Caco-2 (cell line): Measurements from ENCODE around the gene KLRK1. TPM values are rescaled to one million over a fixed set of nuclear protein-coding genes. Genes with fewer than 3 reads are reported as not detected.
"Not testable (repeated sequence)": the region's sequence is repeated elsewhere in the genome, so short reads cannot be mapped to it uniquely, and the experiment has no call there.

ENCODE experiments used
- BruUV-seq: library from RNA; stranded (reverse); fragments of 400-500 nt; replicated peaks from 2 replicates; lab custom pipeline; 2021; lab: Mats Ljungman, UMichigan
- CTCF ChIA-PET: fragments of 300-600 bp; sonication (Branson Sonifier 250); formaldehyde crosslinking; loops from one replicate; lab custom pipeline; 2022; ENCODE audit warnings: antibody characterized with exemption; lab: Charles Lee
- POLR2A ChIA-PET: fragments of 300-600 bp; sonication (Branson Sonifier 250); formaldehyde crosslinking; loops from one replicate; lab custom pipeline; 2022; ENCODE audit warnings: antibody characterized with exemption; lab: Charles Lee
- DNase-seq, 2 experiments: peaks; one replicate each; pipeline versions ENCODE4 v3.0.0 to v3.0.0-alpha.2; 2020 to 2022
- H3K27me3 ChIP-seq: replicated peaks from 2 replicates; pipeline ENCODE4 v1.6.0; 2011; ENCODE audit warnings: low read length; ENCODE audit not compliant: control insufficient read depth, insufficient read depth
- H3K36me3 ChIP-seq: 2 replicates; pipeline ENCODE4 v1.5.1; 2011; ENCODE audit warnings: low read length; ENCODE audit not compliant: control insufficient read depth, insufficient read depth
- H3K4me1 ChIP-seq: fragments of 250-450 bp; sonication (Bioruptor Pico); 2 replicates; pipeline ENCODE4 v1.5.1; 2020; ENCODE audit warnings: mild to moderate bottlenecking
- H3K4me3 ChIP-seq: 2 replicates; pipeline ENCODE4 v1.5.1; 2011; ENCODE audit warnings: low read depth, mild to moderate bottlenecking, control low read depth, low read length
- H3K9me3 ChIP-seq: fragments of 250-450 bp; sonication (Bioruptor Pico); 2 replicates; pipeline ENCODE4 v1.5.1; 2020; ENCODE audit warnings: mild to moderate bottlenecking, moderate library complexity
- H3K27ac Mint-ChIP-seq: one replicate; pipeline ENCODE4 v1.8.0; 2022; ENCODE audit warnings: mixed read lengths; ENCODE audit not compliant: unreplicated experiment
- H3K27me3 Mint-ChIP-seq: one replicate; pipeline ENCODE4 v1.8.0; 2022; ENCODE audit warnings: mixed read lengths; ENCODE audit not compliant: insufficient read depth, unreplicated experiment
- H3K36me3 Mint-ChIP-seq: one replicate; pipeline ENCODE4 v1.8.0; 2022; ENCODE audit warnings: mild to moderate bottlenecking, mixed read lengths; ENCODE audit not compliant: insufficient read depth, unreplicated experiment
- H3K4me1 Mint-ChIP-seq: one replicate; pipeline ENCODE4 v1.8.0; 2022; ENCODE audit warnings: low read depth, mixed read lengths; ENCODE audit not compliant: unreplicated experiment
- H3K4me3 Mint-ChIP-seq: one replicate; pipeline ENCODE4 v1.8.0; 2022; ENCODE audit warnings: mild to moderate bottlenecking, moderate library complexity, mixed read lengths; ENCODE audit not compliant: unreplicated experiment
- H3K9me3 Mint-ChIP-seq: one replicate; pipeline ENCODE4 v1.8.0; 2022; ENCODE audit warnings: mixed read lengths; ENCODE audit not compliant: unreplicated experiment
- CTCF ChIP-seq, 2 experiments: fragments of 200-600 bp in 1 of 2; IDR thresholded peaks; 1 replicate in 1 of 2; 2 replicates in 1 of 2; pipeline versions ENCODE4 v1.5.1 to v1.8.0; 2011 to 2022; ENCODE audit warnings: antibody characterized with exemption in 1 of 2, control low read depth in 1 of 2, inconsistent platforms in 1 of 2, low read depth in 1 of 2, low read length in 1 of 2, mild to moderate bottlenecking in 1 of 2, moderate library complexity in 1 of 2; ENCODE audit not compliant: insufficient read depth in 1 of 2, severe bottlenecking in 1 of 2, unreplicated experiment in 1 of 2
- intact Hi-C: fragments of 100-400 bp; cut with micrococcal nuclease; formaldehyde crosslinking; loops from one replicate; pipeline ENCODE4 v1.10.0; 2022; ENCODE audit not compliant: unreplicated experiment
- total RNA-seq: library from RNA; stranded (reverse); gene quantifications from 2 replicates; pipeline ENCODE4 v1.2.3, GENCODE V29; 2022

Gene KLRK1
- total RNA-seq, 1 experiment from 2014 or later, result 0.18 TPM

- Mint-ChIP-seq H3K9me3 (peaks cover 17% of the 10 kb centered on the region), H3K27me3 (no peaks in the 10 kb centered on the region), H3K4me1 (peaks cover 19% of the 10 kb centered on the region), H3K4me3 (no peak overlapping the region), H3K36me3 (no peaks in the 10 kb centered on the region), H3K27ac (no peak overlapping the region)
- H3K27me3 ChIP-seq, result no peaks in the 10 kb centered on the region
- BruUV-seq, result no TSS peak
- no peak overlapping the region for H3K4me3 ChIP-seq
- CTCF ChIA-PET, result interaction anchor here (0.6 kb wide), 1 partner anchor 1417 kb away, joined by 4 read pairs; no protein-coding TSS in a partner anchor
- H3K9me3 ChIP-seq, result peaks cover 14% of the 10 kb centered on the region; the same call in 1 of the 2 replicates
- POLR2A ChIA-PET, result no interaction called here
- TF ChIP-seq CTCF (IDR thresholded peaks at IDR 0.05; ENCODE audit: insufficient read depth in 1 of 2, low read depth in 1 of 2, low read length in 1 of 2, severe bottlenecking in 1 of 2, unreplicated experiment in 1 of 2), result no peak
- no peak for DNase-seq
- no peaks in the 10 kb centered on the region for H3K36me3 ChIP-seq
- peaks cover 8% of the 10 kb centered on the region; the same call in 1 of the 2 replicates for H3K4me1 ChIP-seq
- intact Hi-C loops, result no loop called here
Measured at GRCh38 chr12:10339053-10339840, 50.6 kb downstream of the KLRK1 start.

- H3K27ac Mint-ChIP-seq, H3K9me3 Mint-ChIP-seq, H3K4me1 ChIP-seq, H3K27me3 ChIP-seq, BruUV-seq, intact Hi-C loops, DNase-seq, CTCF ChIA-PET, H3K36me3 ChIP-seq, POLR2A ChIA-PET, H3K27me3 Mint-ChIP-seq, H3K36me3 Mint-ChIP-seq, H3K4me3 Mint-ChIP-seq, H3K4me3 ChIP-seq: not testable (repeated sequence)
- peaks cover 25% of the 10 kb centered on the region for H3K4me1 Mint-ChIP-seq
- H3K9me3 ChIP-seq, result peaks cover 12% of the 10 kb centered on the region; the same call in 1 of the 2 replicates
Measured at GRCh38 chr12:10338470-10338869, 51.4 kb downstream of the KLRK1 start.

- H3K9me3 ChIP-seq, H3K27me3 ChIP-seq, CTCF ChIA-PET, H3K4me3 ChIP-seq, POLR2A ChIA-PET, H3K27me3 Mint-ChIP-seq, intact Hi-C loops, H3K4me3 Mint-ChIP-seq, H3K4me1 ChIP-seq, H3K36me3 ChIP-seq, H3K36me3 Mint-ChIP-seq, H3K9me3 Mint-ChIP-seq, BruUV-seq, DNase-seq: not testable (repeated sequence)
- Mint-ChIP-seq H3K4me1 (peaks cover 29% of the 10 kb centered on the region), H3K27ac (peak overlapping the region; percentile 21)
Measured at GRCh38 chr12:10336196-10336595, 53.6 kb downstream of the KLRK1 start.

GRCh38 chr12:10331642-10332239, 58.1 kb downstream of the KLRK1 start:
- no peak overlapping the region for H3K4me3 ChIP-seq
- H3K9me3 ChIP-seq, result no peaks in the 10 kb centered on the region
- intact Hi-C loops, result loop anchor here (1.0 to 2.0 kb wide), 6 partner anchors 33 to 343 kb away; partner anchors contain the start of gene STYK1
- no peaks in the 10 kb centered on the region for H3K27me3 ChIP-seq
- no peaks in the 10 kb centered on the region for H3K4me1 ChIP-seq
- TF ChIP-seq CTCF (IDR thresholded peaks at IDR 0.05; ENCODE audit: insufficient read depth in 1 of 2, low read depth in 1 of 2, low read length in 1 of 2, severe bottlenecking in 1 of 2, unreplicated experiment in 1 of 2), result peak; percentile 92 to 96
- no peak overlapping the region for H3K4me3 Mint-ChIP-seq
- ChIA-PET POLR2A (no interaction called here), CTCF (interaction anchor here (0.6 to 1.5 kb wide), 2 partner anchors 48 to 230 kb away, joined by 8 to 12 read pairs; no protein-coding TSS in a partner anchor)
- DNase-seq, result peak in 1 of 2 experiments; percentile 65
- H3K27ac Mint-ChIP-seq, result no peak overlapping the region
- no peaks in the 10 kb centered on the region for H3K27me3 Mint-ChIP-seq
- no peaks in the 10 kb centered on the region for H3K36me3 ChIP-seq
- no TSS peak for BruUV-seq
- H3K9me3 Mint-ChIP-seq, result no peaks in the 10 kb centered on the region
- peaks cover 24% of the 10 kb centered on the region for H3K4me1 Mint-ChIP-seq
- no peaks in the 10 kb centered on the region for H3K36me3 Mint-ChIP-seq

GRCh38 chr12:10328691-10329090, 61.1 kb downstream of the KLRK1 start:
- H3K27me3 Mint-ChIP-seq, BruUV-seq, H3K9me3 Mint-ChIP-seq, H3K4me1 ChIP-seq, intact Hi-C loops, H3K36me3 ChIP-seq, H3K4me3 Mint-ChIP-seq, H3K36me3 Mint-ChIP-seq, DNase-seq, POLR2A ChIA-PET, H3K9me3 ChIP-seq, H3K27ac Mint-ChIP-seq, H3K4me3 ChIP-seq, H3K4me1 Mint-ChIP-seq, H3K27me3 ChIP-seq, CTCF ChIA-PET: not testable (repeated sequence)
